ENCODE measurements around the gene FOXL3.

DNA sequence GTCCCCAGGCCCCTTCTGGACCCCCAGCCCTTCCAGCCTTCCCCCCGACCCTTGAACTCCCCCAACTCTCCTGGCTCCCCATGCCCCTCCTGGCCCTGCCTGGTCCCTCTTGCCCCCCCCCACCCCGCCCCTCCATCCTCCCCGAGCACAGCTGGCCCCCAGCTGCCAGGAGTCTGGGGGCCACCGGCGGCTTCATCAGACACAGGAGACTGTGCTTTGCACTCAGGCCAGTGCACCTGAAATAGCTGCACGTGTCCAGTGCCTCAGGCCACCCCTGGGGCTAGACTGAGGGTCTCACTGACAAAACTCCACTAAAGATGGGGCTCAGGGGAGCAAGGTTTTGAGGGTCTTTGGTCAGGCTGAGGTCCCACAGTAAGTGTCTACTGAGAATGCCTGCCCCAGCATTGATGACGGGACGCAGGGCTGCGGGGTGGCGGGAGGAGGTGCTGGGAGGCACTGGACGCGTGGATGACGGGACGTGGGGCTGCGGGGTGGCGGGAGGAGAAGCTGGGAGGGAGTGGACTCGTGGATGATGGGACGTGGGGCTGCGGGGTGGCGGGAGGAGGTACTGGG is 6.5 kb downstream of the FOXL3 start:
- TF ChIP-seq, protein P1, sequence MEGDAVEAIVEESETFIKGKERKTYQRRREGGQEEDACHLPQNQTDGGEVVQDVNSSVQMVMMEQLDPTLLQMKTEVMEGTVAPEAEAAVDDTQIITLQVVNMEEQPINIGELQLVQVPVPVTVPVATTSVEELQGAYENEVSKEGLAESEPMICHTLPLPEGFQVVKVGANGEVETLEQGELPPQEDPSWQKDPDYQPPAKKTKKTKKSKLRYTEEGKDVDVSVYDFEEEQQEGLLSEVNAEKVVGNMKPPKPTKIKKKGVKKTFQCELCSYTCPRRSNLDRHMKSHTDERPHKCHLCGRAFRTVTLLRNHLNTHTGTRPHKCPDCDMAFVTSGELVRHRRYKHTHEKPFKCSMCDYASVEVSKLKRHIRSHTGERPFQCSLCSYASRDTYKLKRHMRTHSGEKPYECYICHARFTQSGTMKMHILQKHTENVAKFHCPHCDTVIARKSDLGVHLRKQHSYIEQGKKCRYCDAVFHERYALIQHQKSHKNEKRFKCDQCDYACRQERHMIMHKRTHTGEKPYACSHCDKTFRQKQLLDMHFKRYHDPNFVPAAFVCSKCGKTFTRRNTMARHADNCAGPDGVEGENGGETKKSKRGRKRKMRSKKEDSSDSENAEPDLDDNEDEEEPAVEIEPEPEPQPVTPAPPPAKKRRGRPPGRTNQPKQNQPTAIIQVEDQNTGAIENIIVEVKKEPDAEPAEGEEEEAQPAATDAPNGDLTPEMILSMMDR (conservative IDR thresholded peaks at IDR 0.05; ENCODE audit: low read depth, low read length) = no peak
- no peak for TF ChIP-seq EZH2 (IDR thresholded peaks at IDR 0.05; ENCODE audit: borderline replicate concordance, low read depth, low read length, poor library complexity, severe bottlenecking)

All from A673 (cell line).